Dedifferentiated amniotic fluid mesenchymal stem cell (primary cell): ENCODE measurements around the gene WWP2.
"Not testable (repeated sequence)": the region's sequence is repeated elsewhere in the genome, so short reads cannot be mapped to it uniquely, and the experiment has no call there.

ENCODE experiments used
- DNase-seq: peaks from one replicate; pipeline ENCODE4 v3.0.0-alpha.2; 2016; ENCODE audit errors: extremely low spot score

The WWP2 gene

GRCh38 chr16:69745959-69746358 lies 16.2 kb upstream of the WWP2 start:
- no peak for DNase-seq

GRCh38 chr16:69747115-69747514 lies 15.0 kb upstream of the WWP2 start:
- DNase-seq = no peak

GRCh38 chr16:69748694-69749345 lies 13.3 kb upstream of the WWP2 start:
- DNase-seq = no peak

- no peak for DNase-seq
These were observed 8.0 kb upstream of the WWP2 start for GRCh38 chr16:69754143-69754468.

GRCh38 chr16:69754469-69755310 lies 7.4 kb upstream of the WWP2 start, which contains the start of gene NOB1:
TSS of gene NOB1 (minus strand) at chr16:69754926. CDS start at chr16:69754910, 16 bp downstream.
- DNase-seq = peak; percentile 94

GRCh38 chr16:69756705-69757104 lies 5.4 kb upstream of the WWP2 start:
- DNase-seq = no peak

GRCh38 chr16:69757375-69757774 lies 4.8 kb upstream of the WWP2 start:
- DNase-seq = not testable (repeated sequence)

GRCh38 chr16:69762814-69763598 lies 874 bp downstream of the WWP2 start:
- DNase-seq = peak; percentile 27

- no peak for DNase-seq
These were observed 1.4 kb downstream of the WWP2 start for GRCh38 chr16:69763599-69763942.

- DNase-seq = no peak
These were observed 5.5 kb downstream of the WWP2 start for GRCh38 chr16:69767459-69768229.

GRCh38 chr16:69768666-69769065 lies 6.5 kb downstream of the WWP2 start:
- DNase-seq = no peak

GRCh38 chr16:69769404-69769803 lies 7.3 kb downstream of the WWP2 start:
- DNase-seq = no peak

GRCh38 chr16:69771651-69771967 lies 9.5 kb downstream of the WWP2 start:
- DNase-seq = no peak

- DNase-seq = no peak
These were observed 11.3 kb downstream of the WWP2 start for GRCh38 chr16:69773260-69773947.

GRCh38 chr16:69775563-69775962 lies 13.4 kb downstream of the WWP2 start:
- no peak for DNase-seq

GRCh38 chr16:69779724-69780123 lies 17.6 kb downstream of the WWP2 start:
- no peak for DNase-seq

GRCh38 chr16:69781118-69781517 lies 19.0 kb downstream of the WWP2 start:
- no peak for DNase-seq

GRCh38 chr16:69784586-69784985 lies 22.5 kb downstream of the WWP2 start:
- DNase-seq = no peak

GRCh38 chr16:69787883-69788282 lies 25.8 kb downstream of the WWP2 start:
- DNase-seq = no peak

- not testable (repeated sequence) for DNase-seq
These were observed 29.3 kb downstream of the WWP2 start for GRCh38 chr16:69791391-69791847.

- no peak for DNase-seq
These were observed 31.4 kb downstream of the WWP2 start for GRCh38 chr16:69793526-69793925.
